H9 (cell line): Measurements from ENCODE around the gene LGALS14. TPM values are rescaled to one million over a fixed set of nuclear protein-coding genes. Genes with fewer than 3 reads are reported as not detected.

ENCODE experiments used
- DNase-seq: peaks from one replicate; pipeline ENCODE4 v3.0.0-alpha.2; 2017
- H2AFZ ChIP-seq: one replicate; pipeline ENCODE4 v1.6.1; 2013; ENCODE audit warnings: mild to moderate bottlenecking, low read length, control low read depth, moderate library complexity
- H2AK5ac ChIP-seq: 2 replicates; pipeline ENCODE4 v1.6.1; 2013; ENCODE audit warnings: low read length, control low read depth, mixed read lengths; ENCODE audit not compliant: insufficient read length
- H2BK120ac ChIP-seq: one replicate; pipeline ENCODE4 v1.6.1; 2013; ENCODE audit warnings: low read depth, mild to moderate bottlenecking, low read length, control low read depth, inconsistent platforms; ENCODE audit not compliant: poor library complexity, severe bottlenecking
- H2BK12ac ChIP-seq: 2 replicates; pipeline ENCODE4 v1.6.1; 2013; ENCODE audit warnings: low read length, control low read depth, mixed read lengths, low read depth; ENCODE audit not compliant: insufficient read length
- H2BK15ac ChIP-seq: 2 replicates; pipeline ENCODE4 v1.6.1; 2013; ENCODE audit warnings: low read depth, low read length, control low read depth
- H2BK20ac ChIP-seq: one replicate; pipeline ENCODE4 v1.6.1; 2013; ENCODE audit warnings: low read depth, mild to moderate bottlenecking, low read length, control low read depth, inconsistent platforms; ENCODE audit not compliant: poor library complexity, severe bottlenecking
- H2BK5ac ChIP-seq: 2 replicates; pipeline ENCODE4 v1.6.1; 2013; ENCODE audit warnings: low read length, control low read depth, mixed read lengths; ENCODE audit not compliant: insufficient read length
- H3K14ac ChIP-seq: 2 replicates; pipeline ENCODE4 v1.6.1; 2013; ENCODE audit warnings: low read length, control low read depth; ENCODE audit not compliant: insufficient read depth
- H3K18ac ChIP-seq: 2 replicates; pipeline ENCODE4 v1.6.1; 2013; ENCODE audit warnings: low read depth, mild to moderate bottlenecking, mixed read lengths, low read length, control low read depth; ENCODE audit not compliant: insufficient read length
- H3K23ac ChIP-seq: 2 replicates; pipeline ENCODE4 v1.6.1; 2013; ENCODE audit warnings: low read length, control low read depth, mixed read lengths, low read depth; ENCODE audit not compliant: insufficient read length
- H3K23me2 ChIP-seq: 2 replicates; pipeline ENCODE4 v1.6.1; 2013; ENCODE audit warnings: low read depth, mild to moderate bottlenecking, mixed read lengths, low read length, control low read depth; ENCODE audit not compliant: insufficient read length, poor library complexity, severe bottlenecking
- H3K27ac ChIP-seq: 2 replicates; pipeline ENCODE4 v1.5.1; 2013; ENCODE audit warnings: low read length, control low read depth, mixed read lengths, low read depth; ENCODE audit not compliant: insufficient read length
- H3K27me3 ChIP-seq: 2 replicates; pipeline ENCODE4 v1.6.1; 2013; ENCODE audit warnings: low read length, control low read depth, inconsistent platforms; ENCODE audit not compliant: insufficient read depth
- H3K4ac ChIP-seq: 2 replicates; pipeline ENCODE4 v1.6.1; 2013; ENCODE audit warnings: low read depth, mild to moderate bottlenecking, control low read depth, inconsistent platforms, low read length, moderate library complexity
- H3K4me1 ChIP-seq: 2 replicates; pipeline ENCODE4 v1.6.1; 2013; ENCODE audit warnings: low read length, control low read depth, inconsistent platforms; ENCODE audit not compliant: insufficient read depth
- H3K4me2 ChIP-seq: 2 replicates; pipeline ENCODE4 v1.6.1; 2013; ENCODE audit warnings: low read length, control low read depth, mixed read lengths; ENCODE audit not compliant: insufficient read length, insufficient read depth
- H3K56ac ChIP-seq: 2 replicates; pipeline ENCODE4 v1.6.1; 2013; ENCODE audit warnings: low read depth, mild to moderate bottlenecking, mixed read lengths, low read length, control low read depth; ENCODE audit not compliant: insufficient read length
- H3K79me1 ChIP-seq: 2 replicates; pipeline ENCODE4 v1.6.1; 2013; ENCODE audit warnings: low read depth, mild to moderate bottlenecking, moderate library complexity, low read length, control low read depth, inconsistent platforms; ENCODE audit not compliant: insufficient read depth, poor library complexity, severe bottlenecking
- H3K79me2 ChIP-seq: 2 replicates; pipeline ENCODE4 v1.6.1; 2013; ENCODE audit warnings: low read length, control low read depth, inconsistent platforms; ENCODE audit not compliant: insufficient read depth
- H3K9ac ChIP-seq: 2 replicates; pipeline ENCODE4 v1.6.1; 2013; ENCODE audit warnings: low read length, control low read depth, mixed read lengths; ENCODE audit not compliant: insufficient read length; ENCODE audit errors: extremely low read depth
- H3K9me3 ChIP-seq: one replicate; pipeline ENCODE4 v1.6.1; 2013; ENCODE audit warnings: low read depth, low read length, inconsistent platforms; ENCODE audit not compliant: control insufficient read depth
- H3T11ph ChIP-seq: one replicate; pipeline ENCODE4 v1.6.1; 2013; ENCODE audit warnings: mild to moderate bottlenecking, low read length, control low read depth, inconsistent platforms
- H4K20me1 ChIP-seq: one replicate; pipeline ENCODE4 v1.6.1; 2013; ENCODE audit not compliant: control insufficient read depth, insufficient read length, insufficient read depth
- H4K5ac ChIP-seq: 2 replicates; pipeline ENCODE4 v1.6.1; 2013; ENCODE audit warnings: low read depth, mild to moderate bottlenecking, mixed read lengths, low read length, control low read depth; ENCODE audit not compliant: insufficient read length
- H4K8ac ChIP-seq: replicated peaks from 2 replicates; pipeline ENCODE4 v1.6.1; 2013; ENCODE audit warnings: low read length, control low read depth, mixed read lengths, low read depth; ENCODE audit not compliant: insufficient read length
- H4K91ac ChIP-seq: 2 replicates; pipeline ENCODE4 v1.6.1; 2013; ENCODE audit warnings: low read depth, mild to moderate bottlenecking, moderate library complexity, mixed read lengths, low read length, control low read depth; ENCODE audit not compliant: insufficient read length
- H3K27ac Mint-ChIP-seq, 3 experiments: 2 replicates in 2 of 3; 3 replicates in 1 of 3; pipeline ENCODE4 v1.8.0; 2020 to 2021; ENCODE audit warnings: mixed read lengths in 3 of 3, mild to moderate bottlenecking in 1 of 3, moderate library complexity in 1 of 3
- H3K27me3 Mint-ChIP-seq: 2 replicates; pipeline ENCODE4 v1.8.0; 2021; ENCODE audit warnings: low read depth, mild to moderate bottlenecking, moderate library complexity, mixed read lengths
- H3K36me3 Mint-ChIP-seq, 3 experiments: 2 replicates in 2 of 3; 3 replicates in 1 of 3; pipeline ENCODE4 v1.8.0; 2020 to 2021; ENCODE audit warnings: low read depth in 3 of 3, mixed read lengths in 3 of 3; ENCODE audit not compliant: insufficient read depth in 1 of 3
- H3K4me1 Mint-ChIP-seq, 2 experiments: 2 replicates each; pipeline ENCODE4 v1.8.0; 2020; ENCODE audit warnings: mixed read lengths in 2 of 2
- H3K4me3 Mint-ChIP-seq, 2 experiments: 2 replicates in 1 of 2; 3 replicates in 1 of 2; pipeline ENCODE4 v1.8.0; 2020 to 2021; ENCODE audit warnings: mild to moderate bottlenecking in 2 of 2, mixed read lengths in 2 of 2, moderate library complexity in 1 of 2
- H3K9me3 Mint-ChIP-seq, 2 experiments: 2 replicates in 1 of 2; 3 replicates in 1 of 2; pipeline ENCODE4 v1.8.0; 2020; ENCODE audit warnings: mild to moderate bottlenecking in 2 of 2, mixed read lengths in 2 of 2, moderate library complexity in 1 of 2
- CTCF ChIP-seq: fragments of 200-600 bp; sonication (generic); conservative IDR thresholded peaks from 3 replicates; pipeline ENCODE4 v1.8.0; 2021; ENCODE audit warnings: antibody characterized with exemption, mild to moderate bottlenecking
- WGBS: extraction: QIAGEN DNeasy Blood & Tissue Kit; methylation state at CpG from one replicate; pipeline ENCODE4 v1.1.7; 2013; ENCODE audit warnings: missing lambda C conversion rate, low lambda C conversion rate, mixed read lengths; ENCODE audit not compliant: insufficient read length; ENCODE audit errors: extremely low coverage; 5-methylcytosine and 5-hydroxymethylcytosine counted together
- long read RNA-seq: library from polyadenylated mRNA; unstranded; transcript quantifications from one replicate; pipeline ENCODE4 v2.0.0, GENCODE V29; 2020
- total RNA-seq: library from RNA; stranded (reverse); gene quantifications from 2 replicates; pipeline ENCODE4 v1.2.1, GENCODE V29; 2021

Gene LGALS14
- total RNA-seq: not detected in 2 replicates
- long read RNA-seq: 0 reads

GRCh38 chr19:39704181-39705044 lies at the start of gene LGALS14:
Gene LGALS14 (plus strand): TSS chr19:39704481. CDS start chr19:39704529, 48 bp downstream.
- Mint-ChIP-seq H3K27ac (no peak within 1 kb of the TSS), H3K4me3 (no peak within 1 kb of the TSS), H3K4me1 (peaks cover 0 to 2% of the 10 kb centered on the region in 2 experiments; a peak in 1 of 4 replicates), H3K36me3 (no peaks in the 10 kb centered on the region), H3K27me3 (peaks cover 2% of the 10 kb centered on the region; the same call in 1 of the 2 replicates), H3K9me3 (no peaks in the 10 kb centered on the region)
- no peak within 1 kb of the TSS for H3K14ac ChIP-seq
- H3K79me2 ChIP-seq: no peaks in the 10 kb centered on the region
- no peak within 1 kb of the TSS for H3K4me2 ChIP-seq
- H3T11ph ChIP-seq: no peak within 1 kb of the TSS
- H3K18ac ChIP-seq: no peak within 1 kb of the TSS
- no peaks in the 10 kb centered on the region for H4K20me1 ChIP-seq
- no peaks in the 10 kb centered on the region for H3K79me1 ChIP-seq
- DNase-seq: no peak
- no peak within 1 kb of the TSS for H3K27ac ChIP-seq
- H3K9me3 ChIP-seq: no peaks in the 10 kb centered on the region
- no peaks in the 10 kb centered on the region for H3K23me2 ChIP-seq
- TF ChIP-seq CTCF: no peak
- H2BK120ac ChIP-seq: no peak within 1 kb of the TSS
- H3K23ac ChIP-seq: no peak within 1 kb of the TSS
- no peak within 1 kb of the TSS for H4K5ac ChIP-seq
- H3K56ac ChIP-seq: no peak within 1 kb of the TSS
- no peak within 1 kb of the TSS for H2AK5ac ChIP-seq
- no peak within 1 kb of the TSS for H2BK15ac ChIP-seq
- no CpG with 5 or more reads among the region's 6 CpGs for WGBS
- H3K4me1 ChIP-seq: no peaks in the 10 kb centered on the region
- H2AFZ ChIP-seq: no peak within 1 kb of the TSS
- no peak within 1 kb of the TSS for H4K8ac ChIP-seq
- H2BK12ac ChIP-seq: no peak within 1 kb of the TSS
- no peak within 1 kb of the TSS for H2BK5ac ChIP-seq
- no peak within 1 kb of the TSS for H3K9ac ChIP-seq
- H3K27me3 ChIP-seq: no peaks in the 10 kb centered on the region
- H4K91ac ChIP-seq: no peak within 1 kb of the TSS
- no peak within 1 kb of the TSS for H3K4ac ChIP-seq
- no peak within 1 kb of the TSS for H2BK20ac ChIP-seq
